GM06990 (cell line): Measurements from ENCODE around the gene NLRP14.
A peak's percentile ranks its signal among the peaks of the same experiment; 100 is the strongest.

ENCODE experiments used
- DNase-seq: peaks from one replicate; pipeline ENCODE4 v3.0.0-alpha.2; 2011; ENCODE audit not compliant: insufficient read length; ENCODE audit errors: extremely low read depth
- H3K27me3 ChIP-seq: replicated peaks from 2 replicates; pipeline ENCODE4 v1.6.0; 2011; ENCODE audit warnings: low read length; ENCODE audit not compliant: control insufficient read depth, insufficient read depth
- H3K36me3 ChIP-seq: 2 replicates; pipeline ENCODE4 v1.5.1; 2011; ENCODE audit warnings: low read length; ENCODE audit not compliant: control insufficient read depth, insufficient read depth
- H3K4me3 ChIP-seq: replicated peaks from 2 replicates; pipeline ENCODE4 v1.5.1; 2011; ENCODE audit warnings: low read depth, mild to moderate bottlenecking, control low read depth, low read length
- TF ChIP-seq, protein P1 (sequence below): IDR thresholded peaks from 2 replicates; pipeline ENCODE4 v1.5.1; 2011; ENCODE audit warnings: low read length, control low read depth, mild to moderate bottlenecking, inconsistent platforms; ENCODE audit not compliant: insufficient read depth, poor library complexity, severe bottlenecking

The NLRP14 gene, protein sequence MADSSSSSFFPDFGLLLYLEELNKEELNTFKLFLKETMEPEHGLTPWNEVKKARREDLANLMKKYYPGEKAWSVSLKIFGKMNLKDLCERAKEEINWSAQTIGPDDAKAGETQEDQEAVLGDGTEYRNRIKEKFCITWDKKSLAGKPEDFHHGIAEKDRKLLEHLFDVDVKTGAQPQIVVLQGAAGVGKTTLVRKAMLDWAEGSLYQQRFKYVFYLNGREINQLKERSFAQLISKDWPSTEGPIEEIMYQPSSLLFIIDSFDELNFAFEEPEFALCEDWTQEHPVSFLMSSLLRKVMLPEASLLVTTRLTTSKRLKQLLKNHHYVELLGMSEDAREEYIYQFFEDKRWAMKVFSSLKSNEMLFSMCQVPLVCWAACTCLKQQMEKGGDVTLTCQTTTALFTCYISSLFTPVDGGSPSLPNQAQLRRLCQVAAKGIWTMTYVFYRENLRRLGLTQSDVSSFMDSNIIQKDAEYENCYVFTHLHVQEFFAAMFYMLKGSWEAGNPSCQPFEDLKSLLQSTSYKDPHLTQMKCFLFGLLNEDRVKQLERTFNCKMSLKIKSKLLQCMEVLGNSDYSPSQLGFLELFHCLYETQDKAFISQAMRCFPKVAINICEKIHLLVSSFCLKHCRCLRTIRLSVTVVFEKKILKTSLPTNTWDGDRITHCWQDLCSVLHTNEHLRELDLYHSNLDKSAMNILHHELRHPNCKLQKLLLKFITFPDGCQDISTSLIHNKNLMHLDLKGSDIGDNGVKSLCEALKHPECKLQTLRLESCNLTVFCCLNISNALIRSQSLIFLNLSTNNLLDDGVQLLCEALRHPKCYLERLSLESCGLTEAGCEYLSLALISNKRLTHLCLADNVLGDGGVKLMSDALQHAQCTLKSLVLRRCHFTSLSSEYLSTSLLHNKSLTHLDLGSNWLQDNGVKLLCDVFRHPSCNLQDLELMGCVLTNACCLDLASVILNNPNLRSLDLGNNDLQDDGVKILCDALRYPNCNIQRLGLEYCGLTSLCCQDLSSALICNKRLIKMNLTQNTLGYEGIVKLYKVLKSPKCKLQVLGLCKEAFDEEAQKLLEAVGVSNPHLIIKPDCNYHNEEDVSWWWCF

GRCh38 chr11:7020183-7020917 lies at the start of gene NLRP14, which contains the start of gene ZNF214:
TSS of gene NLRP14 (plus strand) at chr11:7020479. CDS start at chr11:7038587, 18,108 bp downstream.
TSS of gene ZNF214 (minus strand) at chr11:7020346. CDS start at chr11:7002835, 17,511 bp downstream.
- TF ChIP-seq, protein P1, sequence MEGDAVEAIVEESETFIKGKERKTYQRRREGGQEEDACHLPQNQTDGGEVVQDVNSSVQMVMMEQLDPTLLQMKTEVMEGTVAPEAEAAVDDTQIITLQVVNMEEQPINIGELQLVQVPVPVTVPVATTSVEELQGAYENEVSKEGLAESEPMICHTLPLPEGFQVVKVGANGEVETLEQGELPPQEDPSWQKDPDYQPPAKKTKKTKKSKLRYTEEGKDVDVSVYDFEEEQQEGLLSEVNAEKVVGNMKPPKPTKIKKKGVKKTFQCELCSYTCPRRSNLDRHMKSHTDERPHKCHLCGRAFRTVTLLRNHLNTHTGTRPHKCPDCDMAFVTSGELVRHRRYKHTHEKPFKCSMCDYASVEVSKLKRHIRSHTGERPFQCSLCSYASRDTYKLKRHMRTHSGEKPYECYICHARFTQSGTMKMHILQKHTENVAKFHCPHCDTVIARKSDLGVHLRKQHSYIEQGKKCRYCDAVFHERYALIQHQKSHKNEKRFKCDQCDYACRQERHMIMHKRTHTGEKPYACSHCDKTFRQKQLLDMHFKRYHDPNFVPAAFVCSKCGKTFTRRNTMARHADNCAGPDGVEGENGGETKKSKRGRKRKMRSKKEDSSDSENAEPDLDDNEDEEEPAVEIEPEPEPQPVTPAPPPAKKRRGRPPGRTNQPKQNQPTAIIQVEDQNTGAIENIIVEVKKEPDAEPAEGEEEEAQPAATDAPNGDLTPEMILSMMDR = no peak
- H3K36me3 ChIP-seq = no peaks in the 10 kb centered on the region

DNA sequence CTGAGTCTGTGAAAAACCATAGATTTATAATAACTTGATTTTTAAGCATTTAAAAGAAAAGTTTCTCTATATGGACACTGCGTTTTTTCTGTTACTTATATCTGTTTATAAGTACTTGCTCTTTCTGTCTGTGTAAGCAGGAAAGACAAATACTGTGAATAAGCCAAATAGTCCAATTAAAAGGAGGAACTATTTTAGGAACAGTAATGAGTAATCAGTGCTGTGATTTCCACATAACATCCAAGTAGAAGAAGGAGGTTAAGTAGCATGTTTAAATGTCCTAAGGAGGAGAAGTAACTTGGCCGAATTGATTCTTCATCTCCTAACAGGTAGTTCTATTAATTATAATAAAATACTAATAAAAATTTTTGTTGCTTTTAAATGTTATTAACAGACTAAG lies 40.9 kb upstream of the NLRP14 start:
- Histone ChIP-seq H3K27me3 (no peaks in the 10 kb centered on the region), H3K4me3 (no peak overlapping the region), H3K36me3 (no peaks in the 10 kb centered on the region)
- TF ChIP-seq, protein P1 = no peak
- DNase-seq = no peak

More at GRCh38 chr11:7020183-7020917, at the start of gene NLRP14, which contains the start of gene ZNF214:
- Histone ChIP-seq H3K4me3 (peak within 1 kb of the TSS; percentile 50), H3K27me3 (no peaks in the 10 kb centered on the region)
- DNase-seq = peak; percentile 50

GRCh38 chr11:6986487-6986886 lies 33.8 kb upstream of the NLRP14 start:
- no peaks in the 10 kb centered on the region for H3K27me3 ChIP-seq
- DNase-seq = no peak
- no peak overlapping the region for H3K4me3 ChIP-seq
- no peaks in the 10 kb centered on the region for H3K36me3 ChIP-seq
- TF ChIP-seq, protein P1 = no peak

DNA sequence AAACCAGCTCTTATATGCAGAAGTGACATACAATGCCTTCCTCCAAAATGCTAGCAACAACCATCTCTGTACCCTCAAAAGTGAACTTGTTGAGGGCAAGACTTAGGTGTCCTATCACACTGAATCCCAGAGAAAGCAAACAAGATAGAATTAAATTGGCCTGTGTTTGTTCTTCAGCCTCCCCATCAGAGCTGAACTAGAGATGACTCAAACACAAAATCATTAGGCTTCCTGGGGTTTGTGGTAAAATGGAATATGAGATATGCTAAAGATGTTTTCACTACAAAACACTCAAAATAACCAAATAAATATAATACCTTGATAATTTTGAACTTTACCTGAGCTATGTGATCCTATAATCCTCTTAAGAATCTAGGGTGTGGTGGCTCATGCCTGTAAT lies 31.8 kb upstream of the NLRP14 start:
- Histone ChIP-seq H3K36me3 (no peaks in the 10 kb centered on the region), H3K4me3 (no peak overlapping the region), H3K27me3 (no peaks in the 10 kb centered on the region)
- TF ChIP-seq, protein P1 = no peak
- DNase-seq = no peak

- no peaks in the 10 kb centered on the region for H3K36me3 ChIP-seq
- H3K27me3 ChIP-seq = no peaks in the 10 kb centered on the region
- DNase-seq = no peak
- TF ChIP-seq, protein P1 = no peak
- no peak overlapping the region for H3K4me3 ChIP-seq
These were observed 29.1 kb upstream of the NLRP14 start for GRCh38 chr11:6991227-6991626.
